Ishikawa (cell line): ENCODE data around the gene NHLRC1.

Experiments used
- CREB1 ChIP-seq: IDR thresholded peaks from 2 replicates; pipeline ENCODE4 v1.6.1; 2012; ENCODE audit warnings: low read depth
- EP300 ChIP-seq: IDR thresholded peaks from 2 replicates; pipeline ENCODE4 v1.6.1; 2012; ENCODE audit warnings: borderline replicate concordance
- RAD21 ChIP-seq: IDR thresholded peaks from 2 replicates; pipeline ENCODE4 v1.6.1; 2012; ENCODE audit warnings: low read depth
- YY1 ChIP-seq: IDR thresholded peaks from 2 replicates; pipeline ENCODE4 v1.6.1; 2012; ENCODE audit warnings: low read depth

GRCh38 chr6:18160911-18161310 is 38.4 kb upstream of the NHLRC1 start:
- no peak for TF ChIP-seq RAD21
- no peak for TF ChIP-seq EP300
- TF ChIP-seq CREB1, result no peak
- TF ChIP-seq YY1, result no peak
